SK-N-MC (cell line): Measurements from ENCODE around the gene CYP17A1.

Source experiments
- FOXP2 ChIP-seq: optimal IDR thresholded peaks from 2 replicates; pipeline ENCODE3; 2011; ENCODE audit warnings: mild to moderate bottlenecking, moderate library complexity; ENCODE audit not compliant: insufficient read depth; ENCODE audit errors: extremely low read length, control extremely low read depth
- POLR2AphosphoS5 ChIP-seq: IDR thresholded peaks from 2 replicates; pipeline ENCODE4 v1.6.1; 2012; ENCODE audit warnings: mild to moderate bottlenecking, low read depth, low read length, borderline replicate concordance

GRCh38 chr10:102827597-102827975, 9.6 kb downstream of the CYP17A1 start:
- no peak for TF ChIP-seq POLR2AphosphoS5
- TF ChIP-seq FOXP2, result no peak
